Uterus (tissue), 4 donors: Measurements from ENCODE around the gene PAPSS1. TPM values are rescaled to one million over a fixed set of nuclear protein-coding genes. Genes with fewer than 3 reads are reported as not detected.
"Not testable (repeated sequence)": the region's sequence is repeated elsewhere in the genome, so short reads cannot be mapped to it uniquely, and the experiment has no call there.

Source experiments
- DNase-seq, 2 donors: peaks; one replicate each; pipeline ENCODE4 v3.0.0-alpha.2; 2019 to 2020
- H3K27ac ChIP-seq, 2 donors: fragments of 200-600 bp; sonication (generic); 1 replicate in 1 of 2; 2 replicates in 1 of 2; pipeline ENCODE4 v1.5.1; 2016 to 2018
- H3K27me3 ChIP-seq, 2 donors: fragments of 200-600 bp; sonication (generic); one replicate each; pipeline ENCODE4 v1.5.1; 2018 to 2019; ENCODE audit warnings: control low read depth in 1 of 2
- H3K36me3 ChIP-seq, 2 donors: fragments of 200-600 bp; sonication (generic); one replicate each; pipeline ENCODE4 v1.5.1; 2019; ENCODE audit warnings: control low read depth in 1 of 2
- H3K4me1 ChIP-seq, 2 donors: fragments of 200-600 bp; sonication (generic); one replicate each; pipeline ENCODE4 v1.5.1; 2018 to 2019; ENCODE audit warnings: control low read depth in 1 of 2
- H3K4me3 ChIP-seq, 2 donors: fragments of 200-600 bp; sonication (generic); 1 replicate in 1 of 2; 2 replicates in 1 of 2; pipeline ENCODE4 v1.5.1; 2018 to 2019; ENCODE audit warnings: mild to moderate bottlenecking in 1 of 2
- H3K9me3 ChIP-seq, 2 donors: fragments of 200-600 bp; sonication (generic); one replicate each; pipeline ENCODE4 v1.5.1; 2019; ENCODE audit warnings: control low read depth in 1 of 2
- CTCF ChIP-seq, 4 experiments: fragments of 200-600 bp in 2 of 4; fragments of 450-650 bp in 2 of 4; sonication (generic) in 2 of 4; IDR thresholded peaks; one replicate each; pipeline ENCODE4 v1.5.1; 2016 to 2019; ENCODE audit warnings: antibody characterized with exemption in 4 of 4, mild to moderate bottlenecking in 2 of 4, moderate library complexity in 1 of 4
- POLR2A ChIP-seq, 2 donors: fragments of 450-650 bp; IDR thresholded peaks; one replicate each; pipeline ENCODE4 v1.6.1; 2016; ENCODE audit warnings: antibody characterized with exemption in 2 of 2, mild to moderate bottlenecking in 1 of 2, moderate library complexity in 1 of 2
- intact Hi-C: fragments of 100-400 bp; cut with DNase I; formaldehyde crosslinking; loops from one replicate; pipeline ENCODE4 v1.15.1; 2023; ENCODE audit warnings: low total_unique reads
- total RNA-seq, 4 donors: library from RNA; depleted of rRNA in 3 of 4; stranded (reverse); fragments of >200 nt in 3 of 4; gene quantifications; one replicate each; pipeline versions ENCODE4 v1.1.0 to v1.2.4, GENCODE V29; 2014 to 2023
- donor health status: DM: yes; HTN: yes; CAD: no.

PAPSS1 gene
- total RNA-seq, 4 donors from 2014 or later: 17.4 to 81.8 (median 25.9) TPM

- DNase-seq: no peak
- no peaks in the 10 kb centered on the region for H3K4me1 ChIP-seq
- TF ChIP-seq POLR2A (IDR thresholded peaks at IDR 0.05) (no peak), CTCF (IDR thresholded peaks at IDR 0.05) (no peak)
- H3K27me3 ChIP-seq: no peaks in the 10 kb centered on the region
- intact Hi-C loops: no loop called here
- no peak overlapping the region for H3K4me3 ChIP-seq
- no peaks in the 10 kb centered on the region for H3K9me3 ChIP-seq
- no peak overlapping the region for H3K27ac ChIP-seq
- no peaks in the 10 kb centered on the region for H3K36me3 ChIP-seq
Measured at GRCh38 chr4:107737450-107737849, 17.4 kb upstream of the PAPSS1 start.

GRCh38 chr4:107736924-107737448, 17.0 kb upstream of the PAPSS1 start:
- Histone ChIP-seq H3K4me3 (no peak overlapping the region), H3K36me3 (no peaks in the 10 kb centered on the region), H3K27me3 (no peaks in the 10 kb centered on the region), H3K9me3 (no peaks in the 10 kb centered on the region), H3K4me1 (no peaks in the 10 kb centered on the region), H3K27ac (no peak overlapping the region)
- DNase-seq: peak in 1 of 2 donors; percentile 34
- TF ChIP-seq POLR2A (IDR thresholded peaks at IDR 0.05): no peak
- peak; percentile 47 to 65 (median 60) for TF ChIP-seq CTCF (IDR thresholded peaks at IDR 0.05)
- intact Hi-C loops: no loop called here

GRCh38 chr4:107736037-107736436, 16.0 kb upstream of the PAPSS1 start:
- H3K27me3 ChIP-seq: no peaks in the 10 kb centered on the region
- H3K4me1 ChIP-seq: no peaks in the 10 kb centered on the region
- no peak for DNase-seq
- no peak overlapping the region for H3K4me3 ChIP-seq
- no peak for TF ChIP-seq POLR2A (IDR thresholded peaks at IDR 0.05)
- TF ChIP-seq CTCF (IDR thresholded peaks at IDR 0.05): no peak
- H3K27ac ChIP-seq: no peak overlapping the region
- no peaks in the 10 kb centered on the region for H3K36me3 ChIP-seq
- intact Hi-C loops: no loop called here
- no peaks in the 10 kb centered on the region for H3K9me3 ChIP-seq

GRCh38 chr4:107734120-107734519, 14.1 kb upstream of the PAPSS1 start:
- Histone ChIP-seq H3K27me3 (no peaks in the 10 kb centered on the region), H3K9me3 (no peaks in the 10 kb centered on the region), H3K27ac (no peak overlapping the region), H3K36me3 (no peaks in the 10 kb centered on the region), H3K4me1 (no peaks in the 10 kb centered on the region), H3K4me3 (no peak overlapping the region)
- intact Hi-C loops: no loop called here
- TF ChIP-seq POLR2A (IDR thresholded peaks at IDR 0.05) (no peak), CTCF (IDR thresholded peaks at IDR 0.05) (no peak)
- DNase-seq: no peak

- DNase-seq: no peak
- TF ChIP-seq POLR2A (IDR thresholded peaks at IDR 0.05) (no peak), CTCF (IDR thresholded peaks at IDR 0.05) (no peak)
- no peaks in the 10 kb centered on the region for H3K36me3 ChIP-seq
- intact Hi-C loops: no loop called here
- no peak overlapping the region for H3K4me3 ChIP-seq
- no peak overlapping the region for H3K27ac ChIP-seq
- no peaks in the 10 kb centered on the region for H3K9me3 ChIP-seq
- no peaks in the 10 kb centered on the region for H3K4me1 ChIP-seq
- no peaks in the 10 kb centered on the region for H3K27me3 ChIP-seq
Measured at GRCh38 chr4:107733431-107733925, 13.4 kb upstream of the PAPSS1 start.

GRCh38 chr4:107729050-107729449, 9.0 kb upstream of the PAPSS1 start:
- H3K4me3 ChIP-seq, H3K36me3 ChIP-seq, DNase-seq, H3K27me3 ChIP-seq, intact Hi-C loops, H3K4me1 ChIP-seq, H3K27ac ChIP-seq, H3K9me3 ChIP-seq: not testable (repeated sequence)

- H3K4me3 ChIP-seq, H3K27me3 ChIP-seq, H3K36me3 ChIP-seq, H3K27ac ChIP-seq, H3K4me1 ChIP-seq, H3K9me3 ChIP-seq, DNase-seq, intact Hi-C loops: not testable (repeated sequence)
Measured at GRCh38 chr4:107726131-107726925, 6.3 kb upstream of the PAPSS1 start.
